Neural crest cell (in vitro differentiated cells): ENCODE results near the gene AGPS. TPM values are rescaled to one million over a fixed set of nuclear protein-coding genes. Genes with fewer than 3 reads are reported as not detected.

ENCODE experiments used
- DNase-seq: peaks from one replicate; pipeline ENCODE4 v3.0.0; 2021; ENCODE audit warnings: low read depth, mixed read lengths, low spot score
- H3K27ac Mint-ChIP-seq: one replicate; pipeline ENCODE4 v1.8.0; 2021; ENCODE audit warnings: mild to moderate bottlenecking, mixed read lengths; ENCODE audit not compliant: unreplicated experiment
- H3K27me3 Mint-ChIP-seq: 2 replicates; pipeline ENCODE4 v1.8.0; 2021; ENCODE audit warnings: low read depth, mild to moderate bottlenecking, mixed read lengths
- H3K36me3 Mint-ChIP-seq: 2 replicates; pipeline ENCODE4 v1.8.0; 2021; ENCODE audit warnings: low read depth, mild to moderate bottlenecking, mixed read lengths
- H3K4me1 Mint-ChIP-seq: 2 replicates; pipeline ENCODE4 v1.8.0; 2021; ENCODE audit warnings: mixed read lengths
- H3K4me3 Mint-ChIP-seq: one replicate; pipeline ENCODE4 v1.8.0; 2021; ENCODE audit warnings: mild to moderate bottlenecking, mixed read lengths
- H3K9me3 Mint-ChIP-seq: 2 replicates; pipeline ENCODE4 v1.8.0; 2021; ENCODE audit warnings: mixed read lengths
- CTCF ChIP-seq: fragments of 200-600 bp; sonication (generic); conservative IDR thresholded peaks from 2 replicates; pipeline ENCODE4 v1.5.0; 2021; ENCODE audit warnings: antibody characterized with exemption, mild to moderate bottlenecking
- total RNA-seq: library from RNA; stranded (reverse); gene quantifications from 2 replicates; pipeline ENCODE4 v1.2.1, GENCODE V29; 2021

The AGPS gene
- total RNA-seq, 1 donor from 2014 or later = 51.5 TPM

GRCh38 chr2:177402096-177402495, 9.5 kb downstream of the AGPS start:
- no peaks in the 10 kb centered on the region for H3K9me3 Mint-ChIP-seq
- H3K36me3 Mint-ChIP-seq = peaks cover 4% of the 10 kb centered on the region
- no peak overlapping the region for H3K27ac Mint-ChIP-seq
- H3K27me3 Mint-ChIP-seq = no peaks in the 10 kb centered on the region
- DNase-seq = no peak
- TF ChIP-seq CTCF = no peak
- H3K4me3 Mint-ChIP-seq = no peak overlapping the region
- peaks cover 12% of the 10 kb centered on the region for H3K4me1 Mint-ChIP-seq

- Mint-ChIP-seq H3K4me1 (peaks cover 4% of the 10 kb centered on the region), H3K36me3 (peaks cover 8% of the 10 kb centered on the region), H3K27me3 (no peaks in the 10 kb centered on the region), H3K9me3 (no peaks in the 10 kb centered on the region), H3K4me3 (no peak overlapping the region), H3K27ac (no peak overlapping the region)
- DNase-seq = no peak
- TF ChIP-seq CTCF = no peak
These were observed 11.3 kb downstream of the AGPS start for GRCh38 chr2:177403838-177404237.

- H3K4me3 Mint-ChIP-seq = no peak overlapping the region
These were observed 11.7 kb downstream of the AGPS start for GRCh38 chr2:177404243-177404642.

DNA sequence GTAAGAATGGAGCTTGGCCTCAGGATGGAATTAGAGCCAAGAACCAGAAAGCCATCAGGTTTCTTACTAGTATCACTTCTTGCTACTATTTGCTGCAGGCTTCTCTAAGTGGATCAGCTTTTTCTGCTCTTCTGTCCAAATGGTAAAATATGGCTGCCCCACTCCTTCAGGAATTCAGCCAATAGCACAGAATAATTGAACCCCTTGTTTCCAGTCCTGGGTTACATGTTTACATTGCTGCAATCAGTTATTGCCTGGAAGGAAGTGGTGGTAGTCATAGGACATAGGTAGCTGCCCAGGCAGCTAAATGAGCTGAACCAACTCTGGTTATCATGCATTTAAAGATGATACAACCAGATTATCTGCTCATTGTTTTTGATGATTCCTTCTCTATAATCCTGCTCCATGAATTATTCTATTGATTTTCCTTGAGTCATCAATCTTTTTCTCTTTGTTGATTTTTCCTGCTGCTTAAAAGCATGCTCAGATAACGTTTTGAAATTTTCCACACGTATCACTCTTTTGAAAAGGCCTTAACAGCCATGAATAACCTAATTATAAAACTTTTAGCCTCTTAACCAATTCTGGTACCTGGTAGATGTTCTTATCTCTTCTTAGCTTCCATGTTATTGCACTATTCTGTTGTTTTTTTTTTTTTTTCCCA, 12.6 kb downstream of the AGPS start:
- Mint-ChIP-seq H3K4me1 (no peaks in the 10 kb centered on the region), H3K27me3 (no peaks in the 10 kb centered on the region), H3K4me3 (no peak overlapping the region), H3K9me3 (peaks cover 4% of the 10 kb centered on the region), H3K36me3 (peaks cover 12% of the 10 kb centered on the region), H3K27ac (no peak overlapping the region)
- TF ChIP-seq CTCF = no peak
- DNase-seq = no peak

More at GRCh38 chr2:177404243-177404642, 11.7 kb downstream of the AGPS start:
- Mint-ChIP-seq H3K27me3 (no peaks in the 10 kb centered on the region), H3K4me1 (no peaks in the 10 kb centered on the region), H3K36me3 (peaks cover 8% of the 10 kb centered on the region), H3K9me3 (peaks cover under 1% of the 10 kb centered on the region), H3K27ac (no peak overlapping the region)
- DNase-seq = no peak
- no peak for TF ChIP-seq CTCF

- H3K4me3 Mint-ChIP-seq = no peak overlapping the region
- no peak for TF ChIP-seq CTCF
These were observed 13.6 kb downstream of the AGPS start for GRCh38 chr2:177406182-177406581.

More at GRCh38 chr2:177406182-177406581, 13.6 kb downstream of the AGPS start:
- Mint-ChIP-seq H3K27me3 (no peaks in the 10 kb centered on the region), H3K36me3 (peaks cover 12% of the 10 kb centered on the region), H3K9me3 (peaks cover 4% of the 10 kb centered on the region), H3K4me1 (no peaks in the 10 kb centered on the region), H3K27ac (no peak overlapping the region)
- DNase-seq = no peak
